Measurements from ENCODE around the gene TLE6. TPM values are rescaled to one million over a fixed set of nuclear protein-coding genes. Genes with fewer than 3 reads are reported as not detected.

The TLE6 gene
- polyA plus RNA-seq, 1 donor from 2014 or later, result 5.7 TPM

GRCh38 chr19:2970201-2970835, 7.0 kb upstream of the TLE6 start:
- H3K9me2 ChIP-seq (ENCODE audit: insufficient read depth, low read length), result no peaks in the 10 kb centered on the region
- no peak for TF ChIP-seq RAD21 (conservative IDR thresholded peaks at IDR 0.05)
- no peak for TF ChIP-seq TAF1 (IDR thresholded peaks at IDR 0.05; ENCODE audit: low read depth)
- no peak for TF ChIP-seq MXI1 (conservative IDR thresholded peaks at IDR 0.05; ENCODE audit: poor library complexity, severe bottlenecking)
- no peak for TF ChIP-seq REST (IDR thresholded peaks at IDR 0.05; ENCODE audit: borderline replicate concordance)
- TF ChIP-seq CTCF (IDR thresholded peaks at IDR 0.05; ENCODE audit: poor library complexity, severe bottlenecking), result no peak
- TF ChIP-seq EP300 (conservative IDR thresholded peaks at IDR 0.05; ENCODE audit: poor library complexity, severe bottlenecking), result no peak
- TF ChIP-seq POLR2AphosphoS5 (IDR thresholded peaks at IDR 0.05), result no peak
- no peak for TF ChIP-seq SMC3 (conservative IDR thresholded peaks at IDR 0.05; ENCODE audit: poor library complexity)
- no peak for TF ChIP-seq EZH2 (IDR thresholded peaks at IDR 0.05; ENCODE audit: borderline replicate concordance, insufficient read depth, low read length, poor library complexity, severe bottlenecking)
- peaks cover 34% of the 10 kb centered on the region for H3K27me3 ChIP-seq (ENCODE audit: insufficient read depth, low read depth, low read length)

GRCh38 chr19:2973229-2973628, 4.1 kb upstream of the TLE6 start:
- TF ChIP-seq MXI1 (conservative IDR thresholded peaks at IDR 0.05; ENCODE audit: poor library complexity, severe bottlenecking) (no peak), EP300 (conservative IDR thresholded peaks at IDR 0.05; ENCODE audit: poor library complexity, severe bottlenecking) (no peak), REST (IDR thresholded peaks at IDR 0.05; ENCODE audit: borderline replicate concordance) (no peak), SMC3 (conservative IDR thresholded peaks at IDR 0.05; ENCODE audit: poor library complexity) (no peak), EZH2 (IDR thresholded peaks at IDR 0.05; ENCODE audit: borderline replicate concordance, insufficient read depth, low read length, poor library complexity, severe bottlenecking) (no peak), TAF1 (IDR thresholded peaks at IDR 0.05; ENCODE audit: low read depth) (no peak), POLR2AphosphoS5 (IDR thresholded peaks at IDR 0.05) (no peak), CTCF (IDR thresholded peaks at IDR 0.05; ENCODE audit: poor library complexity, severe bottlenecking) (no peak), RAD21 (conservative IDR thresholded peaks at IDR 0.05) (no peak)
- Histone ChIP-seq H3K9ac (ENCODE audit: low read length) (no peak overlapping the region), H3K27ac (ENCODE audit: low read length) (no peak overlapping the region)

More at GRCh38 chr19:2970201-2970835, 7.0 kb upstream of the TLE6 start:
- Histone ChIP-seq H3K36me3 (ENCODE audit: insufficient read depth, low read length) (no peaks in the 10 kb centered on the region), H3K9ac (ENCODE audit: low read length) (no peak overlapping the region), H2AFZ (ENCODE audit: low read depth, low read length) (no peak overlapping the region), H3K4me2 (ENCODE audit: low read length) (no peak overlapping the region), H3F3A (ENCODE audit: insufficient read depth, low read length, poor library complexity, severe bottlenecking) (no peaks in the 10 kb centered on the region), H3K79me2 (replicated peaks; ENCODE audit: insufficient read depth, low read length) (no peaks in the 10 kb centered on the region), H3K27ac (ENCODE audit: low read length) (no peak overlapping the region), H4K20me1 (ENCODE audit: insufficient read depth) (no peaks in the 10 kb centered on the region), H3K4me3 (ENCODE audit: low read length) (no peak overlapping the region), H3K9me3 (ENCODE audit: low read length) (no peaks in the 10 kb centered on the region)

More at GRCh38 chr19:2973229-2973628, 4.1 kb upstream of the TLE6 start:
- no peaks in the 10 kb centered on the region for H3K36me3 ChIP-seq (ENCODE audit: insufficient read depth, low read length)
- no peaks in the 10 kb centered on the region for H3F3A ChIP-seq (ENCODE audit: insufficient read depth, low read length, poor library complexity, severe bottlenecking)
- no peak overlapping the region for H2AFZ ChIP-seq (ENCODE audit: low read depth, low read length)
- no peaks in the 10 kb centered on the region for H3K79me2 ChIP-seq (replicated peaks; ENCODE audit: insufficient read depth, low read length)
- no peak overlapping the region for H3K4me2 ChIP-seq (ENCODE audit: low read length)
- H3K4me3 ChIP-seq (ENCODE audit: low read length), result no peak overlapping the region
- no peaks in the 10 kb centered on the region for H3K9me2 ChIP-seq (ENCODE audit: insufficient read depth, low read length)
- no peaks in the 10 kb centered on the region for H4K20me1 ChIP-seq (ENCODE audit: insufficient read depth)
- H3K27me3 ChIP-seq (ENCODE audit: insufficient read depth, low read depth, low read length), result peaks cover 54% of the 10 kb centered on the region
- no peaks in the 10 kb centered on the region for H3K9me3 ChIP-seq (ENCODE audit: low read length)
